Astrocyte (in vitro differentiated cells and primary cell): Measurements from ENCODE around the gene SSU72.

ENCODE experiments used
- EZH2 ChIP-seq: IDR thresholded peaks from 2 replicates; pipeline ENCODE4 v1.6.1; 2012; ENCODE audit warnings: mild to moderate bottlenecking, low read length, inconsistent platforms; ENCODE audit not compliant: insufficient read depth
- TF ChIP-seq, protein P1 (sequence below): IDR thresholded peaks from 2 replicates; pipeline ENCODE4 v1.5.1; 2011; ENCODE audit warnings: low read depth, mild to moderate bottlenecking, inconsistent platforms, low read length, moderate library complexity; ENCODE audit not compliant: insufficient read depth

DNA sequence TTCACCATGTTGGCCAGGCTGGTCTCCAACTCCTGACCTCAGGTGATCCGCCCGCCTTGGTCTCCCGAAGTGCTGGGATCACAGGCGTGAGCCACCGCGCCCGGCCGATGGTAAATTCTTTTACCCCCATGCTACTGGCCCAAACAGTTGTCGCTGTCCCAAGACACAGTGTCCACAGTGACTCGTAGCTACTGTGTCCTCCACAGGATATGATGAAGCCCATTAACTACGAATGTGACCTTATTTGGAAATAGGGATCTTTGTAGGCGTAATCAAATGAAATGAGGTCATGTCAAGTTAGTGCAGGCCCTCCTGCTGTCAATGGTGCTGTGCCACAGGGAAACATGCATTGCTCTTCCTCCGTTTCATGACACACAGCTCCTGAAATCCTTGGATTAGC lies 16.8 kb upstream of the SSU72 start:
- TF ChIP-seq, protein P1, sequence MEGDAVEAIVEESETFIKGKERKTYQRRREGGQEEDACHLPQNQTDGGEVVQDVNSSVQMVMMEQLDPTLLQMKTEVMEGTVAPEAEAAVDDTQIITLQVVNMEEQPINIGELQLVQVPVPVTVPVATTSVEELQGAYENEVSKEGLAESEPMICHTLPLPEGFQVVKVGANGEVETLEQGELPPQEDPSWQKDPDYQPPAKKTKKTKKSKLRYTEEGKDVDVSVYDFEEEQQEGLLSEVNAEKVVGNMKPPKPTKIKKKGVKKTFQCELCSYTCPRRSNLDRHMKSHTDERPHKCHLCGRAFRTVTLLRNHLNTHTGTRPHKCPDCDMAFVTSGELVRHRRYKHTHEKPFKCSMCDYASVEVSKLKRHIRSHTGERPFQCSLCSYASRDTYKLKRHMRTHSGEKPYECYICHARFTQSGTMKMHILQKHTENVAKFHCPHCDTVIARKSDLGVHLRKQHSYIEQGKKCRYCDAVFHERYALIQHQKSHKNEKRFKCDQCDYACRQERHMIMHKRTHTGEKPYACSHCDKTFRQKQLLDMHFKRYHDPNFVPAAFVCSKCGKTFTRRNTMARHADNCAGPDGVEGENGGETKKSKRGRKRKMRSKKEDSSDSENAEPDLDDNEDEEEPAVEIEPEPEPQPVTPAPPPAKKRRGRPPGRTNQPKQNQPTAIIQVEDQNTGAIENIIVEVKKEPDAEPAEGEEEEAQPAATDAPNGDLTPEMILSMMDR = no peak
- TF ChIP-seq EZH2 = no peak
